ENCODE measurements around the gene SAMMSON.

GRCh38 chr3:70108546-70108945 lies 109.0 kb downstream of the SAMMSON start:
- TF ChIP-seq POLR2AphosphoS5 (IDR thresholded peaks at IDR 0.05) (no peak), CTCF (IDR thresholded peaks at IDR 0.05) (no peak)
